ENCODE data around the gene HEXD. TPM values are rescaled to one million over a fixed set of nuclear protein-coding genes. Genes with fewer than 3 reads are reported as not detected.
A peak's percentile ranks its signal among the peaks of the same experiment; 100 is the strongest.

Gene HEXD
- total and polyA plus RNA-seq, 4 donors: 5.6 to 19.9 (median 12.2) TPM

DNA sequence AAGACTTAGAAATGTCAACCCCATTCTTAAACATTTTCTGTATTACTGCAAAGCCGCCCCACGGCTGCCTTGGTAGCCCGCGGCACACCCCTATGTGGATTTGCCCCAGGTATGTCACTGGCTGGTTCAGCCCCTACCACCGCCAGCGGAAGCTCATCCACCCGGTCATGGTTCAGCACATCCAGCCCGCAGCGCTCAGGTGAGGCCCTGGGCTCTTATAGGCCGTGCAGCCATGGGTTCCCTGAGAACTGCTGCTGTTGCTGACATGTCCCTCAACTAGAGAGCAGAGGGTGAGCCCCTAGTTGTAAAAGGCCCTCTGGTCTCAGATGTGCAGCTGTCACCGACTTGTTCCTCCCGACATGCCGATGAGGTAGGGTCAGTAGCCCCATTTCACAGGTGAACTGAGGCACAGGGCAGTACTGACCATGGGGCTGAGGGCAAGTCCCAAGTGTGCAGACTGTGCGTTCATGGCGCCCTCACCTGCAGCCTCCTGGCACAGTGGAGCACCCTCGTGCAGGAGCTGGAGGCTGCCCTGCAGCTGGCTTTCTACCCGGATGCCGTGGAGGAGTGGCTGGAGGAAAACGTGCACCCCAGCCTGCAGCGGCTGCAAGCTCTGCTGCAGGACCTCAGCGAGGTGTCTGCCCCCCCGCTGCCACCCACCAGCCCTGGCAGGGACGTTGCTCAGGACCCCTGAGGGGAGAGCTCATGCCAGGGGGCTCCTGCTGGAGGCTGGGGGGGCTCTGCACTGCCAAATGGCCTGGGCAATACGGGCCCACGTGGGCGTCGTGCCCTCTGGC lies 23.7 kb downstream of the HEXD start:
- Histone ChIP-seq H3K27me3 (ENCODE audit: control insufficient read depth in 4 of 4, insufficient read depth in 4 of 4, low read length in 3 of 4) (no peaks in the 10 kb centered on the region), H3K36me3 (ENCODE audit: control insufficient read depth in 4 of 4, insufficient read depth in 3 of 4, low read depth in 1 of 4, low read length in 3 of 4) (peaks cover 0 to 12% (median 6%) of the 10 kb centered on the region in 4 donors), H3K4me1 (ENCODE audit: control insufficient read depth in 4 of 4, insufficient read depth in 4 of 4, low read length in 3 of 4) (peaks cover 17 to 44% (median 29%) of the 10 kb centered on the region in 4 donors), H3K4me3 (ENCODE audit: low read depth in 1 of 3, low read length in 3 of 3) (no peak overlapping the region), H3K9me3 (ENCODE audit: control insufficient read depth in 4 of 4, low read length in 3 of 4) (no peaks in the 10 kb centered on the region), H3K27ac (ENCODE audit: low read depth in 1 of 2, low read length in 2 of 2) (no peak overlapping the region), H3K9ac (ENCODE audit: low read depth in 1 of 2, low read length in 2 of 2) (no peak overlapping the region)
- no peak for DNase-seq (ENCODE audit: low spot score)
- TF ChIP-seq, protein P1, sequence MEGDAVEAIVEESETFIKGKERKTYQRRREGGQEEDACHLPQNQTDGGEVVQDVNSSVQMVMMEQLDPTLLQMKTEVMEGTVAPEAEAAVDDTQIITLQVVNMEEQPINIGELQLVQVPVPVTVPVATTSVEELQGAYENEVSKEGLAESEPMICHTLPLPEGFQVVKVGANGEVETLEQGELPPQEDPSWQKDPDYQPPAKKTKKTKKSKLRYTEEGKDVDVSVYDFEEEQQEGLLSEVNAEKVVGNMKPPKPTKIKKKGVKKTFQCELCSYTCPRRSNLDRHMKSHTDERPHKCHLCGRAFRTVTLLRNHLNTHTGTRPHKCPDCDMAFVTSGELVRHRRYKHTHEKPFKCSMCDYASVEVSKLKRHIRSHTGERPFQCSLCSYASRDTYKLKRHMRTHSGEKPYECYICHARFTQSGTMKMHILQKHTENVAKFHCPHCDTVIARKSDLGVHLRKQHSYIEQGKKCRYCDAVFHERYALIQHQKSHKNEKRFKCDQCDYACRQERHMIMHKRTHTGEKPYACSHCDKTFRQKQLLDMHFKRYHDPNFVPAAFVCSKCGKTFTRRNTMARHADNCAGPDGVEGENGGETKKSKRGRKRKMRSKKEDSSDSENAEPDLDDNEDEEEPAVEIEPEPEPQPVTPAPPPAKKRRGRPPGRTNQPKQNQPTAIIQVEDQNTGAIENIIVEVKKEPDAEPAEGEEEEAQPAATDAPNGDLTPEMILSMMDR (IDR thresholded peaks at IDR 0.05; ENCODE audit: low read depth, low read length, missing input control): no peak
- TF ChIP-seq, protein P2, sequence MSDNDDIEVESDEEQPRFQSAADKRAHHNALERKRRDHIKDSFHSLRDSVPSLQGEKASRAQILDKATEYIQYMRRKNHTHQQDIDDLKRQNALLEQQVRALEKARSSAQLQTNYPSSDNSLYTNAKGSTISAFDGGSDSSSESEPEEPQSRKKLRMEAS (IDR thresholded peaks at IDR 0.05): no peak
- TF ChIP-seq FOXA2 (IDR thresholded peaks at IDR 0.05): no peak
- TF ChIP-seq, protein P3, sequence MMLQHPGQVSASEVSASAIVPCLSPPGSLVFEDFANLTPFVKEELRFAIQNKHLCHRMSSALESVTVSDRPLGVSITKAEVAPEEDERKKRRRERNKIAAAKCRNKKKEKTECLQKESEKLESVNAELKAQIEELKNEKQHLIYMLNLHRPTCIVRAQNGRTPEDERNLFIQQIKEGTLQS (IDR thresholded peaks at IDR 0.05): no peak
- no peak for TF ChIP-seq HNF4A (conservative IDR thresholded peaks at IDR 0.05)
- TF ChIP-seq TAF1 (conservative IDR thresholded peaks at IDR 0.05): no peak
- TF ChIP-seq HNF4G (IDR thresholded peaks at IDR 0.05): no peak
- TF ChIP-seq SP1 (IDR thresholded peaks at IDR 0.05): no peak
- TF ChIP-seq YY1 (IDR thresholded peaks at IDR 0.05): no peak
- 90% methylated on average over 27 of the region's 27 CpGs for WGBS

DNA sequence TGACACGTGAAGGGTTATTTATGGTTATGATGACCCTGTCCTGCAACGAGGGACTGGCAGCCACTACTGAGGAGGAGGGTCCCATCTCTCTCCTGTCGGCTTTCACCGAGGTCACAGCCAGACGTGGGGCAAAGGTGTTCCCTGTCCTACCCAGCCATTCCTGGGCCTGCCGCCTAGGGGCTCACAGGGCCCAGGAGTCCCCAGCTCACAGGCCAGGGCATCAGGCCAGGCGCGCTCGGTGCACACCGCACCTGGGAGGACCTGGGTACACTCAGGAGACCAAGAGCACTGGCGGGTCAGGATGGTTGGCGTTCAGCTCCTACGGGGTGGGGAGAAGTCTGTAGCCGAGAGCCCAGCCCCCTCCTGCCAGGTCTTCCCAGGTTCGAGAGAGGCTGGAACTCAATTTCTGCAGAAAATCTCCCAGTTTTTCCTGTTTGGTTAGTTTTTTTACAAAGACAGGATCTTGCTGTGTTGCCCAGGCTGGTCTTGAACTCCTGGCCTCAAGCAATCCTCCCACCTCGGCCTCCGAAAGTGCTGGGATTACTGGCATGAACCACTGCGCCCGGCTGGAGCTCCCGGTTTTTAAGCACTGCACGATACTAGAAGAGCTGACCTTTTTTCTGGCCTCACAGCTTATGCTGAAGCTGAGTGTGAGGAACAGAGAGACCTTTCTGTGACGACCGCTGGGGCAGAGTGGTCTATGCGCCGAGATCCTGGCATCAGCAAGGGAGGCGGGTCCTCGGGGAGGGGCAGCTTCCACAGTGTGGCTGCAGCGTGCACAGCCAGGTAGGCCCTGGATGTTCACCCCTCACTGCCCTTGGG lies 24.7 kb downstream of the HEXD start:
- H3K4me3 ChIP-seq (ENCODE audit: low read depth in 1 of 3, low read length in 3 of 3): no peak overlapping the region
- H3K9ac ChIP-seq (ENCODE audit: low read depth in 1 of 2, low read length in 2 of 2): no peak overlapping the region
- H3K4me1 ChIP-seq (ENCODE audit: control insufficient read depth in 4 of 4, insufficient read depth in 4 of 4, low read length in 3 of 4): peaks cover 17 to 42% (median 29%) of the 10 kb centered on the region in 4 donors
- H3K36me3 ChIP-seq (ENCODE audit: control insufficient read depth in 4 of 4, insufficient read depth in 3 of 4, low read depth in 1 of 4, low read length in 3 of 4): peaks cover 0 to 10% (median 4%) of the 10 kb centered on the region in 4 donors
- 87% methylated on average over 28 of the region's 28 CpGs for WGBS
- H3K9me3 ChIP-seq (ENCODE audit: control insufficient read depth in 4 of 4, low read length in 3 of 4): no peaks in the 10 kb centered on the region
- no peak for DNase-seq (ENCODE audit: low spot score)
- TF ChIP-seq NR2F2 (IDR thresholded peaks at IDR 0.05) (no peak), HNF4A (conservative IDR thresholded peaks at IDR 0.05) (no peak), FOXA2 (IDR thresholded peaks at IDR 0.05) (no peak), FOXA1 (IDR thresholded peaks at IDR 0.05) (no peak)
- TF ChIP-seq, protein P1 (IDR thresholded peaks at IDR 0.05; ENCODE audit: low read depth, low read length, missing input control): no peak
- H3K27ac ChIP-seq (ENCODE audit: low read depth in 1 of 2, low read length in 2 of 2): peak overlapping the region in 1 of 2 donors; percentile 0
- H3K27me3 ChIP-seq (ENCODE audit: control insufficient read depth in 4 of 4, insufficient read depth in 4 of 4, low read length in 3 of 4): no peaks in the 10 kb centered on the region

Data from liver (tissue), 9 donors.